Kidney (tissue), 14 donors: ENCODE data around the gene COX6B2. TPM values are rescaled to one million over a fixed set of nuclear protein-coding genes. Genes with fewer than 3 reads are reported as not detected.

Source experiments
- DNase-seq, 5 donors: peaks; one replicate each; pipeline ENCODE4 v3.0.0-alpha.2; 2013 to 2020
- FAIRE-seq: peaks from 2 replicates; lab custom pipeline; 2012; peaks lifted over from hg19 to GRCh38; lab: Jason Lieb, UNC
- H3K27ac ChIP-seq, 2 donors: one replicate each; pipeline ENCODE4 v1.7.0; 2013; ENCODE audit warnings: low read depth in 2 of 2, low read length in 2 of 2, inconsistent platforms in 1 of 2
- H3K27me3 ChIP-seq: one replicate; pipeline ENCODE4 v1.7.1; 2013; ENCODE audit warnings: low read length, inconsistent platforms; ENCODE audit not compliant: control insufficient read depth, insufficient read depth
- H3K36me3 ChIP-seq, 3 donors: one replicate each; pipeline versions ENCODE4 v1.7.0 to v1.7.1; 2013; ENCODE audit warnings: low read length in 3 of 3, control low read depth in 1 of 3, inconsistent platforms in 1 of 3; ENCODE audit not compliant: insufficient read depth in 3 of 3, control insufficient read depth in 2 of 3
- H3K4me1 ChIP-seq, 3 donors: one replicate each; pipeline versions ENCODE4 v1.7.0 to v1.7.1; 2013; ENCODE audit warnings: low read length in 3 of 3, inconsistent platforms in 1 of 3, low read depth in 1 of 3; ENCODE audit not compliant: control insufficient read depth in 2 of 3, insufficient read depth in 2 of 3
- H3K4me3 ChIP-seq, 3 donors: one replicate each; pipeline versions ENCODE4 v1.7.0 to v1.8.1; 2013; ENCODE audit warnings: low read length in 3 of 3, control low read depth in 1 of 3, inconsistent platforms in 1 of 3
- H3K9ac ChIP-seq, 3 donors: one replicate each; pipeline versions ENCODE4 v1.7.0 to v1.7.1; 2013; ENCODE audit warnings: low read length in 3 of 3, control low read depth in 1 of 3, inconsistent platforms in 1 of 3
- H3K9me3 ChIP-seq, 3 donors: one replicate each; pipeline versions ENCODE4 v1.7.0 to v1.7.1; 2013; ENCODE audit warnings: low read length in 3 of 3, control low read depth in 1 of 3, inconsistent platforms in 1 of 3; ENCODE audit not compliant: control insufficient read depth in 2 of 3, insufficient read depth in 1 of 3
- CTCF ChIP-seq: IDR thresholded peaks from 3 replicates; pipeline ENCODE4 v1.5.1; 2012; ENCODE audit warnings: mild to moderate bottlenecking, moderate library complexity, borderline replicate concordance; ENCODE audit not compliant: insufficient read depth; ENCODE audit errors: extremely low read depth
- intact Hi-C: fragments of 100-400 bp; cut with DNase I; formaldehyde crosslinking; loops from one replicate; pipeline ENCODE4 v1.11.1; 2022
- polyA plus RNA-seq: library from polyadenylated mRNA; stranded (reverse); fragments of 350-450 nt; fragmentation: Illumina TruSeq; extraction: RNeasy Lipid Tissue Mini Kit (QIAGEN cat#74804); gene quantifications from one replicate; pipeline ENCODE4 v1.2.3, GENCODE V29; 2014; ENCODE audit warnings: low read depth, low replicate concordance; ENCODE audit not compliant: insufficient read depth
- total RNA-seq: library from RNA; stranded (reverse); fragmentation: NEBNext Ultra II Directional; extraction: Animal tissue kit (Norgen Biotek cat#: 25700); gene quantifications from one replicate; pipeline ENCODE4 v1.2.1, GENCODE V29; 2021
- donor health status: control.
- donor health status: control.
- donor health status: control.
- donor health status: control.
- donor health status: control.
- donor health status: DM: yes; HTN: yes; CAD: no.
- donor health status: Normal renal cell carcinoma (clear cell type).

Gene COX6B2
- total and polyA plus RNA-seq, 2 donors from 2014 or later: 0.62 to 3.8 TPM

- Histone ChIP-seq H3K4me1 (no peaks in the 10 kb centered on the region), H3K27ac (no peak overlapping the region), H3K9ac (no peak overlapping the region), H3K4me3 (no peak overlapping the region), H3K27me3 (no peaks in the 10 kb centered on the region), H3K36me3 (no peaks in the 10 kb centered on the region), H3K9me3 (no peaks in the 10 kb centered on the region)
- no peak for TF ChIP-seq CTCF
- DNase-seq: peak in 1 of 5 donors; percentile 68
- intact Hi-C loops: no loop called here
- FAIRE-seq: no peak
Measured at GRCh38 chr19:55362174-55362989, 7.9 kb upstream of the COX6B2 start.

- Histone ChIP-seq H3K9ac (no peak overlapping the region), H3K27me3 (no peaks in the 10 kb centered on the region), H3K4me1 (no peaks in the 10 kb centered on the region), H3K27ac (no peak overlapping the region), H3K9me3 (no peaks in the 10 kb centered on the region), H3K4me3 (no peak overlapping the region), H3K36me3 (no peaks in the 10 kb centered on the region)
- intact Hi-C loops: no loop called here
- DNase-seq (peak in 1 of 5 donors; percentile 63), FAIRE-seq (no peak)
- no peak for TF ChIP-seq CTCF
Measured at GRCh38 chr19:55360902-55361301, 6.4 kb upstream of the COX6B2 start.

- DNase-seq: no peak
- intact Hi-C loops: no loop called here
- no peak overlapping the region for H3K27ac ChIP-seq
- H3K4me3 ChIP-seq: no peak overlapping the region
- H3K9ac ChIP-seq: no peak overlapping the region
- no peak for FAIRE-seq
- H3K4me1 ChIP-seq: no peaks in the 10 kb centered on the region
- TF ChIP-seq CTCF: no peak
- no peaks in the 10 kb centered on the region for H3K27me3 ChIP-seq
- H3K9me3 ChIP-seq: no peaks in the 10 kb centered on the region
- H3K36me3 ChIP-seq: no peaks in the 10 kb centered on the region
Measured at GRCh38 chr19:55358943-55359908, 4.7 kb upstream of the COX6B2 start.
